ENCODE measurements around the gene DACH1.

- no peak for TF ChIP-seq CTCF (IDR thresholded peaks at IDR 0.05)
- no peak for TF ChIP-seq POLR2A (IDR thresholded peaks at IDR 0.05)
Observed at GRCh38 chr13:71813187-71813586, 53.8 kb downstream of the DACH1 start.

All from lower leg skin (tissue), 3 donors.